OCI-LY3 (cell line): ENCODE results near the gene UBE2E1.

Source experiments
- CTCF ChIP-seq: fragments of 200-600, 300-600 bp; sonication (generic); IDR thresholded peaks from 2 replicates; pipeline ENCODE4 v1.5.1; 2014; ENCODE audit warnings: antibody characterized with exemption, low read length, low read depth
- EZH2phosphoT487 ChIP-seq: fragments of 200-600 bp; shearing (Covaris generic); IDR thresholded peaks from 2 replicates; pipeline ENCODE4 v1.6.1; 2018; ENCODE audit warnings: antibody characterized with exemption, mixed run types, low read depth

- no peak for TF ChIP-seq CTCF
- no peak for TF ChIP-seq EZH2phosphoT487
Observed at GRCh38 chr3:23876923-23877322, 71.2 kb downstream of the UBE2E1 start.
